ENCODE results near the gene THADA. TPM values are rescaled to one million over a fixed set of nuclear protein-coding genes. Genes with fewer than 3 reads are reported as not detected.

THADA gene
- total and polyA plus RNA-seq, 10 donors = 14.2 to 51.3 (median 40.0) TPM

DNA sequence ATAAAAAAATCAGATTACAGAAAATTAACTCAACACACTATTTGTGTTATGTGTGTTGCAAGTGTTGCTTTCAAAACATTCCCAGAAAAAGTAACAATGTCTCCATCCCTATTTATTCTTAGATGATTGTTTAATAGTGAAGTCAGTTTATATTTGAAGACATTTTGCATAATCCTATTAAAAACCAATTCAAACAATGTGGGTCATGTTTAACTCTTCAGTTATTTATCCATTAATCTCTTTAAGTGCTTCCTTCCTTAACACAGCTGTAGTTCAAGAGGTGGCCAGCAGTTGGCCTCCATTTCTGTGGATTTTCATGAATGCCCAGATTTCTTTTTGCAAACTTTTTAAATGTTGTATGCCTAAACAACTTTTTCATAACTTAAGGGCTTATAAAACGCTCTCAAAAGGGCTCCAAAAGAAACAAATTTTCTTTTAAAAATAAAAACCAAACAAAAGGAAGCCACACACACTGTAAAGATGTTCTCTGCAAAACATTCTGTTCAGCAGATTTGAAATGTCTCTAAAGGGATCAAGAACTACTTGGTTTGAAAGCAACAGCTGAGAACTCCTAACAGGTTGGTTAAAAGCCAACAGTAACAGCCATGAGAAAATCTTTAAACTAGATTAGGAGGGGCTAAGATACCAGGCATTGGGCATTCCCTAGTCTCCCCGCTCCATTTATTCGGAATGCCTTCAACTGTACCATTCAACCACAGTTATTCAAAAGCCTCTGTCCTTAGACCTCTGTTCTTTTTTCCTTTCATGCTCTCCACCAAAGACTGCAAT lies 71.5 kb downstream of the THADA start:
- DNase-seq = no peak
- H3K4me1 ChIP-seq = peaks cover 5 to 14% (median 9%) of the 10 kb centered on the region in 6 donors

DNA sequence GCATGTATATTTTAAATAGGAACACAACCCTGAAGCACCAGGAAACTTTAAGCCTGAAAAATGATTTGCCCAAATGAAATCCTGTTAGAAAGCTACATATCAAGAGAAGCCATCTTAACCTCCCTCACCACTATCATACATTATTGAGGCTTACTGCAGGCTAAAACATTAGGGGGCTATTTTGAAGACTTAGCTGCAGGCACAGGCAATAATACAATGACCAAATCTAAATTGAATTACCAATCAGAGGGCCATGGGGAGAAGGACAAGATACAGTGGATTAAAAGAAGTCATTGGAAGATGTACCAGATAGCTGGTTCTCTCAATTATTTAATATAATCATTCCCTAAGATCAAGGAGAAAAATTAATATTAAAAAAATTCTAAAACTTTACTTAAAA lies 73.7 kb downstream of the THADA start:
- no peak for DNase-seq
- intact Hi-C loops (cut with DNase I; ENCODE audit: low total_unique reads) = no loop called here
- peaks cover 8 to 35% (median 23%) of the 10 kb centered on the region in 6 donors for H3K4me1 ChIP-seq

More for the DNA sequence above, 71.5 kb downstream of the THADA start:
- Histone ChIP-seq H3K4me3 (no peak overlapping the region), H3K36me3 (peaks cover 0 to 26% (median 0%) of the 10 kb centered on the region in 6 donors), H3K9me3 (peaks cover 0 to 10% (median 2%) of the 10 kb centered on the region in 8 donors), H3K27ac (peak overlapping the region in 2 of 8 donors; percentile 12 to 14), H3K27me3 (replicated peaks in 1 of 7) (no peaks in the 10 kb centered on the region)
- WGBS, 5 donors = 78 to 88% (median 85%) methylated on average over 3 of the region's 3 CpGs
- intact Hi-C loops (cut with DNase I; ENCODE audit: low total_unique reads) = no loop called here
- TF ChIP-seq POLR2A (IDR thresholded peaks at IDR 0.05) = no peak
- TF ChIP-seq POLR2AphosphoS5 (IDR thresholded peaks at IDR 0.05) = no peak
- TF ChIP-seq, protein P1, sequence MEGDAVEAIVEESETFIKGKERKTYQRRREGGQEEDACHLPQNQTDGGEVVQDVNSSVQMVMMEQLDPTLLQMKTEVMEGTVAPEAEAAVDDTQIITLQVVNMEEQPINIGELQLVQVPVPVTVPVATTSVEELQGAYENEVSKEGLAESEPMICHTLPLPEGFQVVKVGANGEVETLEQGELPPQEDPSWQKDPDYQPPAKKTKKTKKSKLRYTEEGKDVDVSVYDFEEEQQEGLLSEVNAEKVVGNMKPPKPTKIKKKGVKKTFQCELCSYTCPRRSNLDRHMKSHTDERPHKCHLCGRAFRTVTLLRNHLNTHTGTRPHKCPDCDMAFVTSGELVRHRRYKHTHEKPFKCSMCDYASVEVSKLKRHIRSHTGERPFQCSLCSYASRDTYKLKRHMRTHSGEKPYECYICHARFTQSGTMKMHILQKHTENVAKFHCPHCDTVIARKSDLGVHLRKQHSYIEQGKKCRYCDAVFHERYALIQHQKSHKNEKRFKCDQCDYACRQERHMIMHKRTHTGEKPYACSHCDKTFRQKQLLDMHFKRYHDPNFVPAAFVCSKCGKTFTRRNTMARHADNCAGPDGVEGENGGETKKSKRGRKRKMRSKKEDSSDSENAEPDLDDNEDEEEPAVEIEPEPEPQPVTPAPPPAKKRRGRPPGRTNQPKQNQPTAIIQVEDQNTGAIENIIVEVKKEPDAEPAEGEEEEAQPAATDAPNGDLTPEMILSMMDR (IDR thresholded peaks at IDR 0.05 in 8 of 11, conservative IDR thresholded peaks at IDR 0.05 in 3 of 11) = peak in 7 of 11 experiments; percentile 23 to 45 (median 36)

DNA sequence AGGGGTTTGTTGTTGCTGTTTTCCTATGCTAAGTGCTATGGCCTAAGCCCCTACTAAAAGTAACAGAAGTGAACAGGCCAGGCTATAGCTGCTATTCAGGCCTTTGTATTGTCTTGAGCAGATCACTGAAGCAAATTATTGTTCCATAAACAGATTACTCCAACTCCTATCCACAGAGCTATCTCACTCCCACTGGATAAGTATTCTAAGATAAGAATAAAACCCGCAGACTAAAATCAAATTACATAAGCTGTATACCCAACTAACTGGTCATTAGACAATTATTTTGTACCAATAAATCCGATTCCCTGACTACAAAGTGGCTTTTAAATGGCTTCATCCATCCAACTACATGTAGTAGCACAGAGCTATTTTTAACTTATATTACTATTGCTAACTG lies 74.3 kb downstream of the THADA start:
- Histone ChIP-seq H3K4me1 (peaks cover 13 to 39% (median 26%) of the 10 kb centered on the region in 6 donors), H3K27me3 (replicated peaks in 1 of 7) (no peaks in the 10 kb centered on the region)

More for the DNA sequence above, 73.7 kb downstream of the THADA start:
- Histone ChIP-seq H3K27me3 (replicated peaks in 1 of 7) (no peaks in the 10 kb centered on the region), H3K36me3 (peaks cover 0 to 21% (median 0%) of the 10 kb centered on the region in 6 donors), H3K27ac (no peak overlapping the region), H3K4me3 (no peak overlapping the region), H3K9me3 (peaks cover 0 to 10% (median 2%) of the 10 kb centered on the region in 8 donors)
- TF ChIP-seq POLR2A (IDR thresholded peaks at IDR 0.05) (no peak), POLR2AphosphoS5 (IDR thresholded peaks at IDR 0.05) (no peak)
- TF ChIP-seq, protein P1 (IDR thresholded peaks at IDR 0.05 in 8 of 11, conservative IDR thresholded peaks at IDR 0.05 in 3 of 11) = no peak

More for the DNA sequence above, 74.3 kb downstream of the THADA start:
- peaks cover 0 to 20% (median 0%) of the 10 kb centered on the region in 6 donors for H3K36me3 ChIP-seq
- DNase-seq = no peak
- H3K27ac ChIP-seq = no peak overlapping the region
- H3K9me3 ChIP-seq = peaks cover 0 to 10% (median 2%) of the 10 kb centered on the region in 8 donors
- no peak overlapping the region for H3K4me3 ChIP-seq
- WGBS, 5 donors = 90 to 100% (median 95%) methylated on average over 2 of the region's 2 CpGs
- TF ChIP-seq, protein P1 (IDR thresholded peaks at IDR 0.05 in 8 of 11, conservative IDR thresholded peaks at IDR 0.05 in 3 of 11) = no peak
- TF ChIP-seq POLR2A (IDR thresholded peaks at IDR 0.05) = no peak
- TF ChIP-seq POLR2AphosphoS5 (IDR thresholded peaks at IDR 0.05) = no peak
- intact Hi-C loops (cut with DNase I; ENCODE audit: low total_unique reads) = no loop called here
